ENCODE measurements around the gene XPR1.

Gene XPR1

DNA sequence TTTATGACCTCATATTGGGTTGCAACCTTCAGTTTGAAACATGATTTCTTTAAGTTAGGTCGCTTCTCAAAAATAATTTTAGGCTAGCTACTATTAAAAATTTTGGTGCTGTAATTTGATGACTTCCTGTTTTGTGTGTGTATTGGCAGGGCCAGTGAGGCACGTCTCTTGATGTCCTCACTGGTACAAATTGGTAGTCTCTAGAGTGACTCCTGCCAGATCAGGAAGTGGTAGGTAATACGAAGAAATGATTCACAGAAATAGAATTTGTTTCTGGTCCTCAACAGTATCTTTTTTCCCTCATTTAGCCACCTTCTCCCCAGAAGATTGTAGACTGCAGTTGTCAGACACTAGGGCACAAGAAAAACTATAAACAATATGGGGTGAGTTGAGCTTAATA, 160.0 kb downstream of the XPR1 start:
- TF ChIP-seq, protein P1, sequence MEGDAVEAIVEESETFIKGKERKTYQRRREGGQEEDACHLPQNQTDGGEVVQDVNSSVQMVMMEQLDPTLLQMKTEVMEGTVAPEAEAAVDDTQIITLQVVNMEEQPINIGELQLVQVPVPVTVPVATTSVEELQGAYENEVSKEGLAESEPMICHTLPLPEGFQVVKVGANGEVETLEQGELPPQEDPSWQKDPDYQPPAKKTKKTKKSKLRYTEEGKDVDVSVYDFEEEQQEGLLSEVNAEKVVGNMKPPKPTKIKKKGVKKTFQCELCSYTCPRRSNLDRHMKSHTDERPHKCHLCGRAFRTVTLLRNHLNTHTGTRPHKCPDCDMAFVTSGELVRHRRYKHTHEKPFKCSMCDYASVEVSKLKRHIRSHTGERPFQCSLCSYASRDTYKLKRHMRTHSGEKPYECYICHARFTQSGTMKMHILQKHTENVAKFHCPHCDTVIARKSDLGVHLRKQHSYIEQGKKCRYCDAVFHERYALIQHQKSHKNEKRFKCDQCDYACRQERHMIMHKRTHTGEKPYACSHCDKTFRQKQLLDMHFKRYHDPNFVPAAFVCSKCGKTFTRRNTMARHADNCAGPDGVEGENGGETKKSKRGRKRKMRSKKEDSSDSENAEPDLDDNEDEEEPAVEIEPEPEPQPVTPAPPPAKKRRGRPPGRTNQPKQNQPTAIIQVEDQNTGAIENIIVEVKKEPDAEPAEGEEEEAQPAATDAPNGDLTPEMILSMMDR (IDR thresholded peaks at IDR 0.05; ENCODE audit: borderline replicate concordance, control extremely low read depth, extremely low read depth, insufficient read depth, missing control alignments) = no peak
- no peak for DNase-seq (ENCODE audit: low spot score)
- in situ Hi-C loops (cut with MboI; ENCODE audit: low sequenced_read_pairs, unreplicated experiment) = no loop called here

GRCh38 chr1:180793451-180793850, 161.6 kb downstream of the XPR1 start:
- TF ChIP-seq, protein P1 (IDR thresholded peaks at IDR 0.05; ENCODE audit: borderline replicate concordance, control extremely low read depth, extremely low read depth, insufficient read depth, missing control alignments) = no peak
- in situ Hi-C loops (cut with MboI; ENCODE audit: low sequenced_read_pairs, unreplicated experiment) = no loop called here
- no peak for DNase-seq (ENCODE audit: low spot score)

GRCh38 chr1:180796897-180797640, 165.2 kb downstream of the XPR1 start:
- no peak for DNase-seq (ENCODE audit: low spot score)
- in situ Hi-C loops (cut with MboI; ENCODE audit: low sequenced_read_pairs, unreplicated experiment) = no loop called here

DNA sequence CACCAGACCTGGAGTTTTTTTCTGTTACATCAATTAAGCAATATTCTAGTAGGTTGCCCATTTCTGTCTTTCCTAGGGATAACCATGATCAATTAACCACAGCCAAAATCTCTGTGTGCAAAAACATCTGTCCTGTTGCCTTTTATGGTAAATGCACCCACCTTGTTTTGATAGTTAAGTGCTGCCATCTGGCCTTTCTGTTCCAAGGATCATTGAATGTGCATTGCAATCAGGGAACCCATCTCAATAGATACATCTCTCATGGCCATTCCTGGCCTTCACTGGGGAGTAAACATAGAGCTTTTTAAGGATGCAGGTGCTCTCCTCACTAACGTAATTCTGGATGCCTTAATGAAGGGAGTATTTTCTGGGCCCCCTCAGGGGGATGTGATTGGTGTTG, 169.1 kb downstream of the XPR1 start:
- DNase-seq (ENCODE audit: low spot score) = no peak
- TF ChIP-seq, protein P1 (IDR thresholded peaks at IDR 0.05; ENCODE audit: borderline replicate concordance, control extremely low read depth, extremely low read depth, insufficient read depth, missing control alignments) = no peak
- in situ Hi-C loops (cut with MboI; ENCODE audit: low sequenced_read_pairs, unreplicated experiment) = no loop called here

More at GRCh38 chr1:180796897-180797640, 165.2 kb downstream of the XPR1 start:
- TF ChIP-seq, protein P1 (IDR thresholded peaks at IDR 0.05; ENCODE audit: borderline replicate concordance, control extremely low read depth, extremely low read depth, insufficient read depth, missing control alignments) = no peak

- TF ChIP-seq, protein P1 (IDR thresholded peaks at IDR 0.05; ENCODE audit: borderline replicate concordance, control extremely low read depth, extremely low read depth, insufficient read depth, missing control alignments) = no peak
- DNase-seq (ENCODE audit: low spot score) = no peak
- in situ Hi-C loops (cut with MboI; ENCODE audit: low sequenced_read_pairs, unreplicated experiment) = no loop called here
Measured at GRCh38 chr1:180802813-180803212, 171.0 kb downstream of the XPR1 start.

- peak; percentile 19 for DNase-seq (ENCODE audit: low spot score)
- TF ChIP-seq, protein P1 (IDR thresholded peaks at IDR 0.05; ENCODE audit: borderline replicate concordance, control extremely low read depth, extremely low read depth, insufficient read depth, missing control alignments) = no peak
- in situ Hi-C loops (cut with MboI; ENCODE audit: low sequenced_read_pairs, unreplicated experiment) = no loop called here
Measured at GRCh38 chr1:180805316-180805715, 173.5 kb downstream of the XPR1 start.
